Mucosa of stomach (tissue), 1 donor: ENCODE data around the gene CDC37L1.
A peak's percentile ranks its signal among the peaks of the same experiment; 100 is the strongest.
"Not testable (repeated sequence)": the region's sequence is repeated elsewhere in the genome, so short reads cannot be mapped to it uniquely, and the experiment has no call there.

ENCODE experiments used
- H3K27me3 ChIP-seq: one replicate; pipeline ENCODE4 v1.7.0; 2013; ENCODE audit warnings: mild to moderate bottlenecking, low read length; ENCODE audit not compliant: control insufficient read depth, insufficient read depth
- H3K36me3 ChIP-seq: one replicate; pipeline ENCODE4 v1.7.0; 2013; ENCODE audit warnings: low read length; ENCODE audit not compliant: control insufficient read depth, insufficient read depth
- H3K4me1 ChIP-seq: one replicate; pipeline ENCODE4 v1.7.0; 2013; ENCODE audit warnings: mild to moderate bottlenecking, low read length; ENCODE audit not compliant: control insufficient read depth, insufficient read depth
- H3K4me3 ChIP-seq: one replicate; pipeline ENCODE4 v1.7.0; 2013; ENCODE audit warnings: low read length
- H3K9ac ChIP-seq: one replicate; pipeline ENCODE4 v1.7.0; 2013; ENCODE audit warnings: mild to moderate bottlenecking, low read length, moderate library complexity
- H3K9me3 ChIP-seq: one replicate; pipeline ENCODE4 v1.7.0; 2013; ENCODE audit warnings: mild to moderate bottlenecking, low read length, moderate library complexity; ENCODE audit not compliant: control insufficient read depth
- donor health status: Pancreatic carcinoma.

Gene CDC37L1

GRCh38 chr9:4679268-4680172 is at the start of gene CDC37L1:
Gene CDC37L1 (plus strand): TSS chr9:4679569. CDS start chr9:4679768, 199 bp downstream.
- Histone ChIP-seq H3K4me1 (peaks cover 14% of the 10 kb centered on the region), H3K9me3 (no peaks in the 10 kb centered on the region), H3K9ac (peak within 1 kb of the TSS; percentile 80)

GRCh38 chr9:4630836-4631235 is 48.5 kb upstream of the CDC37L1 start:
- H3K36me3 ChIP-seq, result no peaks in the 10 kb centered on the region
- H3K27me3 ChIP-seq, result no peaks in the 10 kb centered on the region
- no peaks in the 10 kb centered on the region for H3K9me3 ChIP-seq
- H3K4me3 ChIP-seq, result no peak overlapping the region
- no peaks in the 10 kb centered on the region for H3K4me1 ChIP-seq
- H3K9ac ChIP-seq, result no peak overlapping the region

More at GRCh38 chr9:4679268-4680172, at the start of gene CDC37L1:
- Histone ChIP-seq H3K27me3 (no peaks in the 10 kb centered on the region), H3K4me3 (peak within 1 kb of the TSS; percentile 59), H3K36me3 (no peaks in the 10 kb centered on the region)

GRCh38 chr9:4638968-4639367 is 40.4 kb upstream of the CDC37L1 start:
- Histone ChIP-seq H3K27me3 (no peaks in the 10 kb centered on the region), H3K4me3 (no peak overlapping the region), H3K36me3 (no peaks in the 10 kb centered on the region), H3K4me1 (no peaks in the 10 kb centered on the region), H3K9me3 (no peaks in the 10 kb centered on the region), H3K9ac (no peak overlapping the region)

GRCh38 chr9:4639420-4639819 is 39.9 kb upstream of the CDC37L1 start:
- no peaks in the 10 kb centered on the region for H3K4me1 ChIP-seq
- H3K27me3 ChIP-seq, result no peaks in the 10 kb centered on the region
- no peak overlapping the region for H3K9ac ChIP-seq
- no peaks in the 10 kb centered on the region for H3K9me3 ChIP-seq
- H3K36me3 ChIP-seq, result no peaks in the 10 kb centered on the region
- no peak overlapping the region for H3K4me3 ChIP-seq

- Histone ChIP-seq H3K4me3 (no peak overlapping the region), H3K36me3 (no peaks in the 10 kb centered on the region), H3K27me3 (no peaks in the 10 kb centered on the region), H3K4me1 (no peaks in the 10 kb centered on the region), H3K9me3 (no peaks in the 10 kb centered on the region), H3K9ac (no peak overlapping the region)
These were observed 39.3 kb upstream of the CDC37L1 start for GRCh38 chr9:4640027-4640426.

GRCh38 chr9:4642351-4642750 is 37.0 kb upstream of the CDC37L1 start:
- Histone ChIP-seq H3K4me1 (no peaks in the 10 kb centered on the region), H3K27me3 (no peaks in the 10 kb centered on the region), H3K9me3 (no peaks in the 10 kb centered on the region), H3K9ac (no peak overlapping the region), H3K4me3 (no peak overlapping the region), H3K36me3 (no peaks in the 10 kb centered on the region)

GRCh38 chr9:4654084-4654483 is 25.3 kb upstream of the CDC37L1 start:
- no peaks in the 10 kb centered on the region for H3K9me3 ChIP-seq
- H3K36me3 ChIP-seq, result no peaks in the 10 kb centered on the region
- H3K27me3 ChIP-seq, result no peaks in the 10 kb centered on the region
- H3K4me3 ChIP-seq, result no peak overlapping the region
- peaks cover 14% of the 10 kb centered on the region for H3K4me1 ChIP-seq
- no peak overlapping the region for H3K9ac ChIP-seq

- H3K4me1 ChIP-seq, result peaks cover 14% of the 10 kb centered on the region
These were observed 24.8 kb upstream of the CDC37L1 start for GRCh38 chr9:4654538-4654937.

GRCh38 chr9:4656196-4656595 is 23.2 kb upstream of the CDC37L1 start:
- not testable (repeated sequence) for H3K9ac ChIP-seq, H3K36me3 ChIP-seq, H3K4me3 ChIP-seq, H3K9me3 ChIP-seq, H3K27me3 ChIP-seq
- H3K4me1 ChIP-seq, result peaks cover 14% of the 10 kb centered on the region

More at GRCh38 chr9:4654538-4654937, 24.8 kb upstream of the CDC37L1 start:
- H3K9me3 ChIP-seq, result no peaks in the 10 kb centered on the region
- H3K4me3 ChIP-seq, result no peak overlapping the region
- no peaks in the 10 kb centered on the region for H3K27me3 ChIP-seq
- no peak overlapping the region for H3K9ac ChIP-seq
- H3K36me3 ChIP-seq, result no peaks in the 10 kb centered on the region

GRCh38 chr9:4656621-4657020 is 22.7 kb upstream of the CDC37L1 start:
- H3K36me3 ChIP-seq, result no peaks in the 10 kb centered on the region
- H3K9me3 ChIP-seq, result no peaks in the 10 kb centered on the region
- no peaks in the 10 kb centered on the region for H3K27me3 ChIP-seq
- H3K4me3 ChIP-seq, result no peak overlapping the region
- peaks cover 14% of the 10 kb centered on the region for H3K4me1 ChIP-seq
- no peak overlapping the region for H3K9ac ChIP-seq

GRCh38 chr9:4657426-4658159 is 21.8 kb upstream of the CDC37L1 start:
- H3K36me3 ChIP-seq, result no peaks in the 10 kb centered on the region
- peak overlapping the region; percentile 18 for H3K9ac ChIP-seq
- H3K27me3 ChIP-seq, result no peaks in the 10 kb centered on the region
- no peaks in the 10 kb centered on the region for H3K9me3 ChIP-seq
- H3K4me1 ChIP-seq, result peaks cover 14% of the 10 kb centered on the region
- no peak overlapping the region for H3K4me3 ChIP-seq

- not testable (repeated sequence) for H3K9me3 ChIP-seq, H3K27me3 ChIP-seq, H3K9ac ChIP-seq, H3K4me3 ChIP-seq, H3K36me3 ChIP-seq
- H3K4me1 ChIP-seq, result peaks cover 37% of the 10 kb centered on the region
These were observed 18.7 kb upstream of the CDC37L1 start for GRCh38 chr9:4660665-4661064.
